Measurements from ENCODE around the gene ITIH4.

DNA sequence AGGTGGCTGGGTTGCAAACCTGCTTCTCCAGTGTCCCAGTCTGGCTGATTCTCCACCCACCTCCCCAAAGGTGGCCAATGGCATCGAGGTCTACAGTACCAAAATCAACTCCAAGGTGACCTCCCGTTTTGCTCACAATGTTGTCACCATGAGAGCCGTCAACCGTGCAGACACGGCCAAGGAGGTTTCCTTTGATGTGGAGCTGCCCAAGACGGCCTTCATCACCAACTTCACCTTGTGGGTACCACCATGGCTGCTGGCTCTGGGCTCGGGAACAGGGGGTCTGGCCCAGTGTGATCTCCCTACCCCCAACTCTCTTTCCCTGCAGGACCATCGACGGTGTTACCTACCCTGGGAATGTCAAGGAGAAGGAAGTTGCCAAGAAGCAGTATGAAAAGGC is 34.1 kb downstream of the ITIH4 start:
- TF ChIP-seq GATA2 (IDR thresholded peaks at IDR 0.05; ENCODE audit: low read depth, low read length), result no peak
- TF ChIP-seq GATA3 (IDR thresholded peaks at IDR 0.05; ENCODE audit: low read depth, low read length), result no peak

Data from SH-SY5Y (cell line).